HG03520 (cell line): Measurements from ENCODE around the gene DNLZ.

Source experiments
- ATAC-seq: cut with Tn5 transposase; IDR thresholded peaks from one replicate; pipeline ENCODE4 v1.9.1; 2021; ENCODE audit warnings: mild to moderate bottlenecking, moderate library complexity; ENCODE audit not compliant: unreplicated experiment

DNLZ gene

DNA sequence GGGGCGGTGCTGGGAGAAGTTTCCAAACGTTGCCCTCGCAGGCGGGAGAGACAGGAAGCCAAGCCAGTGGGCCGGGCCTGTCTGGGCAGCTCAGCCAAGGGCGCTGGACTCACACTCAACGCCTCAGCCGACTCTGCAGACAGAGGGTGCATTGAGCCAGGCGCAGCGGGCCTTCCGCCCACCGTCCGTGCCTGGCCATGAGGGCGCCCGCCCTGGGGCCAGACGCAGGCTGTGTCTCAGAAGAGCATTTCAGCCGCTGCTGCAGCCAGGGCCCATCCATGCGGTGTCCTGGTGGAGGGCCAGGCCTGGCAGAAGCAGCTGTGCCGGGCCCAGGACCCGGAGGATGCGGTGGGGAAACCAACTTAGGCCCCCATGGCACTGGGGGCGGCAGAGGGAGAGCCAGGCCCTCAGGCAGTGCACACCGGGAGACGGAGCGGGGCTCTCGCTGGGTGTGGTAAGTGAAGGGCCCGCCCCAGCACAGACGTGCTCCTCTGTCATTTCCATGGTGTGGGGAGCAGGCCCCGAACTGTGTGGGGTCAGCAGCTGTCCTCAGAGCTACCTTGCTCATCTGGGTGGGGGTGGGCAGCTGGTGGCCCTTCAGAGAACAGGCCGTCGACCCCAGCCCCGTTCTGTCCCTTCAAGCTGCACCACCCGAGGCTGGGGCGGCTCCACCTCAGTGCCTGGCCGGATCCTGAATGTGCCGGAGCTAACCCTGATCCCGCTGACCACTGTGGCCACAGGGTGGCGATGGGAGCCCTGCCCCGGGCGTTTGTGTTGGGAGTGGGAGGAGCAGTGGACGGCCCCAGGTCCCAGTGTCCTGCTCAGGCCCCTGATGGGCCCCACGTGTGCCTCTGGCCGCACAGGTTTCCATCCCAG lies 18.0 kb downstream of the DNLZ start:
- no peak for ATAC-seq

DNA sequence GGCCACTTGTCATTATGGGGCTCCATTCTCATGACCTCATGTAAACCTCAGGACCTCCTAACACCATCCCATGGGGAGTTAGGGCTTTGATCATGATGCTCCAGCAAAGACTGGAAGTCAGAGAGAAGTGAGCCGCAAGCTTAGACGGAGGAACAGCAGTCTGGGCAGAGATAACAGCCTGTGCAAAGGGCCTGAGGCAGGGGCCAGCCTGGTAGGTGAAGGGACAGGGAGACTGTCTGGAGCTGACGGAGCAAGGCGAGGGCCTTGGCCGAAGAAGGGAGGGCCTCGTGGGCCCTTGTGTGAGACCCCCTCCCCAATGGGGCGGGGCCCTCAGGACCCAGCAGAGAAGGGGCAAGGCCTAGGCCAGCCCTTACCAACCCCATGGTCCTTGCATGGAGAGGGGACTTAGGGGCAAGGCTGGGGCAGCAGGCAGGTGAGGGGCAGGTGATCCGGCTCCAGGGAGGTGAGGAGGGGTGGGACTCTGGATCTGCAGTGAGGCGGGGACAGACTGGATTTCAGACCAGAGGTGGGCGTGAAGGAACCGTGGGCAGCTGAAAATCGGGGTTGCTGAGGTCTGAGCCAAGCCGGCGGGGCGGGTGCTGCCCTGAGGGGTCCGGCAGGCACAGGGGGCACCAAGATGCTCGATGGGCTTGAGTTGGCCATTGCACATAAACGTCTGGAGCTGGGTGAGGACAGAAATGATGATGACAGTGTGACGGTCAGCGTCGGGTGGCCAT lies 18.8 kb downstream of the DNLZ start:
- ATAC-seq = no peak

DNA sequence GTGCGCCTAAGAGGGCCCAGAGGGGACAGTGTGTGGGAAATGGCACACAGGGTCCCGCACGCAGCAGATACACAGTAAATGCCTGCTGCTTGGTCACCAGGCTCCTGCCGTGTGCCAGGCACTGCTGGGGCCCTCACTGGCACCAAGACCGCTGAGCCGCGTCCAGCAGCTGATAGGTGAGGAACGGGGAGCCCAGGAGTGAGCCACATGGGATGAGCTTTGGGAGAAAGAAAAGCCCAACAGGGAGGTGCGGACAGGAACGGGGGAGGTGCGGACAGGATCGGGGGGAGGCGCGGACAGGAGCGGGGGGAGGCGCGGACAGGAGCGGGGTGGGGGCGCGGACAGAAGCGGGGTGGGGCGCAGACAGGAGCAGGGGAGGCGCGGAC lies 19.7 kb downstream of the DNLZ start:
- no peak for ATAC-seq

DNA sequence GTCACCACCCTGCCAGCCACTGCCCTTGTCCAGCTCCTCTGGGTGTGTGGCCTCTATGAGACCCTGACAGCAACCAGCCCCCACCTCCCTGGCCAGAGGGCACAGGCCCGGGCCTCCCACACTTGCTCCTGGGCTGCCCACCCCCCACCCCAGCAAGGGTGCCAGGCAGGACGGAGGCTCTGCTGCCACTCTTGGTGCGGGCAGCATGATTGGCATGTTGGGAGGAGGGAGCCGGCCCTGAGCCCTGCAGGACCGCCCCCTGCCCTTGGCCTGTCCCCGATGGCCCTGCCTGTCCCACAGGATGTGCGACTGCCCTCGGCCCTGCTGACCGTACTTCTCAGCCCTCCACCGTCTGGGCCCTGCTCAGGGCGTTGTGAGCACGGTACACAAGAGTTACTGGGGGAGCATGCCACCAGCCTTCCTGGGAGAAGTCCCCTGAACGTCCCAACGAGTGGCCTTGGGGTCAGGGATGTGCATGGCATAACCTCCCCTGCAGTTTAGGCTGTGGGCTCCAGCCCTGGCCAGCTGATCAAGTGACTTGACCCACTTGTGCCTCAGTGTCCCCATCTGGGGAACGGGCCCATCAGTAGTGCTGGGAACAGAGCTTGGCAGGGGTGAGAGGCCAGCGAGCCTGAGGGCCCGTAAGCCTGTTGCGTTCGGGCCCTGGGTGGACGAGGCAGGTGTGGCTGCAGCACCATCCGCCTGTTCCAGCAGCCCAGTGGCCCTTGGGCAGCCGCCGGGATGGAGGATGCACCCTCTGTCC lies 20.2 kb downstream of the DNLZ start:
- ATAC-seq = no peak

DNA sequence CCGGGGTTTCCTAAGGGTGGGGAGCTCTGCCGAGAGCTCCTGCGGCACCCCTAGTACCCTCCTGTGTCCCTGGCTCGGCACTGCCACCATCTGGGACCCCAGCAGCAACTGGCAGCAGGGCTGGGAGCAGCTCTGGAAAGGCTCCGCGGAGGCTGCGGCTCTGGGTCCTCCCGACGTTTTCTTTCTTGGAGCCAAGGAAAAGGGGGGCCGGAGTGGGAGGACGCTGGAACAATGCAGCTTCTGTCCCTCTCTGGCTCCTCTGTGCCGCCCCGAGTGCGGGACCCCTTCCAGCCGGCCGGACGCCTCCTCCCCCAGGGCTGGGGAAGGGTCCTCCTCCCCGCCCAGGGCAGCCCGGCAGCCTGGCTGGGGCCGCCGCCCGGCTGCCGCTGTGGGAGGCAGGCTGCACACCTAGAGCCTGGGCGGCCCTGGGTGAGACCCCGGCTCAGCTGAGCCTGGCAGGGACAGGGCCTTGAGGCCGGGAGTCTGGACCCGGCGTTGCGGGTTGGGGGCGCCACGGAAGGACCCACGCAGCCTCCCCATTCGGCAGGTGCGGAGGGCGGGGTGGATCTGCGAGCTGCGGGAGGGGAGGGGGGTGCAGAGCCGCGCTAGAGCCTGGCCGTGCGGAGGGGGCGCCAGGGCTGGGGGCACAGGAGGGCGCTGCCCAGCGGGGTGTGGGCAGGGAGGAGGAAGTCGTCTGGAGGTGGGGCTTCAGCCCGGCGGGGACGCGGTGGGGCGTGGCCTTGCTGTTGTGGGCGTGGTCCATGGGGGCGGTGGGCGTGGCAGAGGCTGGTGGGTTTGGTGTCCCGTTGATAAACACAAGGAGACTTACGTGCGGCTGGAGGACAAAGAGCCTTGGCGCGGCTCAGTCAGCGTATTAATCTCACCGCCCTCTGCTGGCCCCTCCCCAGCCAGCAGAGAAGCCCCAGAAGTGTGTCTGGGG lies 21.1 kb downstream of the DNLZ start:
- ATAC-seq = no peak

- ATAC-seq = no peak
These were observed 21.8 kb downstream of the DNLZ start for GRCh38 chr9:136341769-136342168.

- no peak for ATAC-seq
These were observed 22.4 kb downstream of the DNLZ start for GRCh38 chr9:136341042-136341655.

DNA sequence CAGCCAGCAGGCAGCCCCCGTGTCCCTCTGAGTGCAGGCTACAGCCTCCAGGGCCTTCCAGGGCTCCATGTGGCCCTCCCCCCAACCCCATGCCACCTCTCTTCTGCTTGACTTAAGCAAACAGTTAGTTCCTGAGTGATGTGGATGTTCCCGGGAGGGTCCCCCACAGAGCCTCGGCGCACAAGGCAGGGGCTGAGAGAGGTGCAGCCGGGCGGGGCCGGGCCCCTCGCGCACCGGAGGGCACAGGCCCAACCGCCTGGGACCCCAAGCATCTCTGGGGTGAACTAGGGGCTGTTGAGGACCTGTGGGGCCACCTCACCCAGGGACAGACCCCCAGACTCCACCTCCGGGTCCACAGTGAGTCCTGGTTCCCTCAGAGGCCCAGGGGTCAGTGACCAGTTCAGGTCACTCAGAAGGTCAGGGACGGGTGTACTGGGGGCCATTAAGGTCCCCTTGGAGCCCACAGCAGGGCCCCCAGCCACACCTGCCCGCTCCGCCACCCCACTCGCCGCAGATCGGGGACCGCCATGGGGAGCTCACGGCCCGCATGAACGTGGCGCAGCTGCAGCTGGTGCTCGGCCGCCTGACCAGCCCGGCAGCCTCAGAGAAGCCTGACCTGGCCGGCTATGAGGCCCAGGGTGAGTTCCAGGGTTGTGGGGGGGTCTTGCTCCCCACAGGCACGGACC lies 23.0 kb downstream of the DNLZ start:
- ATAC-seq = no peak

DNA sequence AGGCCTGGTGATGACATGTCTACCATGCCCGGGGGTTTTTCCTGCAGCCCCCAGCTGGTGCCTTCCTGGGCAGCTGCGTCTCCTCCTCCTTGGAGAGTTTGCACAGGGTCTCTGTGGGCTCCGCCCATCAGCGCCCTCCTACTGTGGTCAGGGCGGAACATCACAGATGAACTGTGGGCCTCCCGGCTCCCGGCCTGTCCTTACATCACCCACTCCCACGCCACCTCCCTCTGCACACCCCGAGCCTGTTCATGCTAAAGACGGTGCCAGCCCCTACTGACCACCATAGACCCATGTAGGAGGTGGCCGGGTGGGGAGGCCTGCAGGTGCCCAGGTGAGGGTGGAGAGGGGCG lies 23.6 kb downstream of the DNLZ start:
- ATAC-seq = no peak

DNA sequence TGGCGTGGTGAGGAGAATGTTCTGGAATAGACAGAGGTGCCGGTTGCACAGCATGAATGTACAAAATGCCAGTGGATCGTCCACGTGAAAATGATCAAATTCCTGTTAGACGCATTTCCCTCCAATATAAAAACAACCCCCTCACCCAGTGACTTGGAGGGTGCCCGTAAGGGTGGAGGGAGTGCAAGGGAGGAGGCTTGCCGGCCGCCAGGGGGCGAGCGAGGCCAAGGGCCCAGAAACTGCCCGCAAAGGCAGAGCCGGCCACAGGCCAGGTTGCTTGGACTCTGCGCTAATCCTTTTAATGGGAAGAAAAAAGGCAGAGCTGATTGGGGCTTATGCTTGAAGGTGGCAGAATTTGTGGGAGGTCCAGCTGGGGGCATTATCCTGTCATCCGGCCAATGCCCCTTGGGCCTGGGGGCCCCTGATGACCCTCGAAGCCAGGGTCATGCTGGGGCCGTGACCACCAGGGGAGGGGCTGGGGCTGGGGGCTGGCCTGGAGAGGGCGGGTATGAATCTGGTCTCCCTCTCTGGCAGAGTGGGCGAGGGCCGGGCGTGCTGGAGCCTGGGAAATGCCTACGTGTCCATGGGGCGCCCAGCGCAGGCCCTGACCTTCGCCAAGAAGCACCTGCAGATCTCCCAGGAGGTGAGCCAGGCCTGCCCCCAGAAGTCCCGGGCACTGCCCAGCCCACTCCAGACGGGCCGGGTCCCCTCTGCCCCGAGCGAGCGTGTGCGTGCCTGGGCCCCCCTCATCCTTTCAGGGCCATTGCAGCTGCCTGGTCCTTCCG lies 24.2 kb downstream of the DNLZ start:
- no peak for ATAC-seq

DNA sequence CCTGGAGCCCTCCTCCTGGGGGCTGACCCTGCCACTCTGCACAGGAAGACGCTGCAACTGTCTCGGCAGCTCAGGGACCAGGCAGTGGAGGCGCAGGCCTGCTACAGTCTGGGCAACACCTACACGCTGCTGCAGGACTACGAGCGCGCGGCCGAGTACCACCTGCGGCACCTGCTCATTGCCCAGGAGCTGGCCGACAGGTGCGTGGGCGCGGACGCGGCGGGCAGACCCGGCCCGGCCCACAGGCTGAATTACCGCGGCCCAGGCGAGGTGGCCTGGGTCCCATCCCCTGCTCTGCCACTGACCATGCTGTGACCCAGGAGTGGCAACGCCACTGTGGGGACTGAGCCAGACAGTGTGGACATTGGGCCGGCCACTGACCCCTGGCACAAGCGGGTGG lies 25.0 kb downstream of the DNLZ start:
- ATAC-seq = no peak

DNA sequence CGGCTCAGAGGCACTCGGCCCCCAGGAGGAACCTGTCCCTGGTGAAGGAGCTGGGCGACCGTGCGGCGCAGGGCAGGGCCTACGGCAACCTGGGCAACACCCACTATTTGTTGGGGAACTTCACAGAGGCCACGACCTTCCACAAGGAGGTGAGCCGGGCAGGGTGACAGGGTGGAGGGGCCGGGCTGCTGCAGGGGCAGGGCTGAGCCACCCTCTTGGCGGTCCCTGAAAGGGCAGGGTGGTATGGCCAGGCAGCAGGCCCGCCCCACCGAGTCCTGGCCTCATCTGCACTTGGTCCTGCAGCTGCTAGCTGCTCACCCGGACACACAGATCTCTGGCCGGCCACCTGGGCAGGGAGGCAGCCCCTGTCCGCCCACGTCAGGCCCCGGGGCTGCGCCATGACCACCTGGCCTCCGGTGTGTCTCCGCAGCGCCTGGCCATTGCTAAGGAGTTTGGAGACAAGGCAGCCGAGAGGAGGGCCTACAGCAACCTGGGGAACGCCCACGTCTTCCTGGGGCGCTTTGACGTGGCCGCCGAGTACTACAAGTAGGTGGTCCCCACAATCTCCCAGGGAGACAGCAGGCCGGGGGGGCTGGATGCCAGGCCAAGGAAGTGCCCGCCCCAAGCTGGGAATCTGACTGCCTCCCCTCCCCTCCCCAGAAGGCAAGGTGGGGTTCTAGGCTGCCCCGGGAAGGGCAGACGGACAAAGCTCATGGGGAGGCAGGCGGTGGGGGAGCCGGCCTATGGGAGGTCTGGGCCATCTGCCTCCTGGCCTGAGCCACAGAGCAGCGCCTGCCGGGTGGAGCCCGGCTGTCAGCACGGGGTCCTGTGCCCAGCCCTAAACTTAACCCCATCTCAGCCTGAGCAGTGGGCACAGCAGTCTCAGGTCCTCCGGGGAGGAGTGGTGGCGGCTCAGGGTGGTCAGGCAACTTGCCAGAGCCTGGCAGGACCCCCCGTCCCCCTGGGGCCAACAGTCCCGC lies 25.8 kb downstream of the DNLZ start:
- no peak for ATAC-seq

- ATAC-seq = no peak
These were observed 26.7 kb downstream of the DNLZ start for GRCh38 chr9:136336881-136337280.

DNA sequence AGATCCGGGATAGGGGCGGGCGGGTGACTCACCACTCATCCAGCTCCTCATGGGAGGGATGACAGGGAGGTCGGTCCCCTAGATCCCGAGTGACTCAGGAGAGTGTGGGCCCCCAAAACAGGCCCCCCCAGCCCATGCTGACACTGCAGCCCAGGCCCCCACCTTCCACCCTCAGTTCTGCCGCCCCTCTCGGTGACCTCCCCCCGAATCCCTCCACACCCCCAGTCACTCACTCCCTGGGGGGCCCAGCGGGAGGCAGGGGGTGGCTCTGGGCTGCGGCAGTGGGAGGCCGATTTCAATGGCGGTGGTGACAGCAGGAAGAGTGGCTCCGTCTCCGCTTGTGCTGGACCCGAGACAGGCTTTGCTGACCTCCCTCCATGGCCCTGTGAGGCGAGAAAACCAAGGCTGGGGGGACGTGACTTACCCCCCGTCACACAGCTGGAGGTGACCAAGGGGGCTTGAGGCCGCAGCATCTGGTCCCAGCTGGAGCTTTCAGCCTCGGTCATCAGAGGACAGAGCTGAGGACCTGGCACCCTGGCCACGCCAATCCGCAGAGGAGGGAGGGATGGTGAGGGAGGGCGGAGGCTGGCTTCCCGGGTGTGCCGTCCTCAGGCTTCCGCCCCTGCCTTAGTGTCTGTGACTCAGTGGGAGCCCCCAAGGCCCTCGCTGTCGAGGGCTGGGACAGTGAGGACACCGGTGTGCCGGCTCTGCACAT lies 27.2 kb downstream of the DNLZ start:
- no peak for ATAC-seq

DNA sequence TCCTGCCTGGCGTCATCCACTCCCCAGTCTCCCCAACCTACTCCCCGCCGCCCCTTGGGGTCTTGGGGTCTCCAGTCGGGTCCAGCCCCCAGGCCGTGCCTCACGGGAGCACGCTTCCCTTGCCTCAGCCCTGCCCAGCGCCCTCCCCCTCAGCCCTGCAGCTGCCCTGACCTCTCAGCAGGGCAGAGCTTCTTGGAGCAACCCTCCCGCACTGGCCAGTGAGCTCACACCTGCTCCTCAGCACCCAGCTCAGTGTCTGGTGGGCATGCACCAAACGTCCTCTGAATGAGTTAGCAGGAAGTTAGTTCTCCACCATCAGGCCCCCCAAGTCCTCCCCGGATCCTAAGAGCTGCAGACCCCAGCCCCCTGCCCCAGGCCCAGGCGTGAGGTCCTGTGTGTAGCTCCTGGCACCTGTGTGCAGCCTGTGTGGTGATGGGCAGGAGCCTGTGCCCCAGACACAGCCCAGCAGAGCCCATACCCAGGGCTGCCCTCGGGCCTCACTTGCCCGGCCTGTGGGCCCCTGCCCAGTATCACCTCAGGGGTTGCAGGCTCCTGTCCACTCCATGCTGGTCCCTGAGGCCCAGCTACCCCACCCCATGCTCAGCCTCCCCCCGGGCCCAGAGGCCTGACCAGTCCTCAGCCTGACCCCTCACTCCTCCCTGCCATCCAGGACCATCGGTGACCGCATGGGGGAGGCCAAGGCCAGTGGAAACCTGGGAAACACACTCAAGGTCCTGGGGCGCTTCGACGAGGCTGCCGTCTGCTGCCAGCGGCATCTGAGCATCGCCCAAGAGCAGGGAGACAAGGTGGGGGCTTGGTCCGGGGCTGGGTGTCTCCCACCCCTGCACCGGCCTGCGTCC lies 28.0 kb downstream of the DNLZ start:
- ATAC-seq = no peak

DNA sequence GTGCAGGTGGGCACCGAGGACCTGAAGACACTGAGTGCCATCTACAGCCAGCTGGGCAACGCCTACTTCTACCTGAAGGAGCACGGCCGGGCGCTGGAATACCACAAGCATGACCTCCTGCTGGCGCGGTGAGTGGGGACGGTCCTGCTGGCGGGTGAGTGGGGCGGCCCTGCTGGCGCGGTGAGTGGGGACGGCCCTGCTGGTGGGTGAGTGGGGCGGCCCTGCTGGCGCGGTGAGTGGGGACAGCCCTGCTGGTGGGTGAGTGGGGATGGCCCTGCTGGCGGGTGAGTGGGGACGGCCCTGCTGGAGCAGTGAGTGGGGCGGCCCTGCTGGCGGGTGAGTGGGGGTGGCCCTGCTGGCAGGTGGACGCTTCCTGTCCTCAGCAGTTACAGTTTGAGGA lies 29.0 kb downstream of the DNLZ start:
- no peak for ATAC-seq
